B cell (primary cell): ENCODE data around the gene PGAM5.
"Not testable (repeated sequence)": the region's sequence is repeated elsewhere in the genome, so short reads cannot be mapped to it uniquely, and the experiment has no call there.

ENCODE experiments used
- EZH2 ChIP-seq: IDR thresholded peaks from 2 replicates; pipeline ENCODE4 v1.6.1; 2012; ENCODE audit warnings: borderline replicate concordance, low read depth, mild to moderate bottlenecking, moderate library complexity, low read length; ENCODE audit not compliant: insufficient read depth, poor library complexity, severe bottlenecking
- TF ChIP-seq, protein P1 (sequence below): fragments of 200-600 bp; IDR thresholded peaks from one replicate; pipeline ENCODE4 v1.8.0; 2022; ENCODE audit warnings: antibody characterized with exemption, mild to moderate bottlenecking

DNA sequence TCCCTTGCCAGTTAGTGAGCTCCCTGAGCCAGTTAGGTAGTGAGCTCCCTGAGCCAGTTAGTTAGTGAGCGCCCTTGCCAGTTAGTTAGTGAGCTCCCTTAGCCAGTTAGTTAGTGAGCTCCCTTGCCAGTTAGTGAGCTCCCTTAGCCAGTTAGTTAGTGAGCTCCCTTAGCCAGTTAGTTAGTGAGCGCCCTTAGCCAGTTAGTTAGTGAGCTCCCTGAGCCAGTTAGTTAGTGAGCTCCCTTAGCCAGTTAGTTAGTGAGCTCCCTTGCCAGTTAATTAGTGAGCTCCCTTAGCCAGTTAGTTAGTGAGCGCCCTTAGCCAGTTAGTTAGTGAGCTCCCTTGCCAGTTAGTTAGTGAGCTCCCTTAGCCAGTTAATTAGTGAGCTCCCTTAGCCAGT is 18.6 kb upstream of the PGAM5 start:
- TF ChIP-seq, protein P1, sequence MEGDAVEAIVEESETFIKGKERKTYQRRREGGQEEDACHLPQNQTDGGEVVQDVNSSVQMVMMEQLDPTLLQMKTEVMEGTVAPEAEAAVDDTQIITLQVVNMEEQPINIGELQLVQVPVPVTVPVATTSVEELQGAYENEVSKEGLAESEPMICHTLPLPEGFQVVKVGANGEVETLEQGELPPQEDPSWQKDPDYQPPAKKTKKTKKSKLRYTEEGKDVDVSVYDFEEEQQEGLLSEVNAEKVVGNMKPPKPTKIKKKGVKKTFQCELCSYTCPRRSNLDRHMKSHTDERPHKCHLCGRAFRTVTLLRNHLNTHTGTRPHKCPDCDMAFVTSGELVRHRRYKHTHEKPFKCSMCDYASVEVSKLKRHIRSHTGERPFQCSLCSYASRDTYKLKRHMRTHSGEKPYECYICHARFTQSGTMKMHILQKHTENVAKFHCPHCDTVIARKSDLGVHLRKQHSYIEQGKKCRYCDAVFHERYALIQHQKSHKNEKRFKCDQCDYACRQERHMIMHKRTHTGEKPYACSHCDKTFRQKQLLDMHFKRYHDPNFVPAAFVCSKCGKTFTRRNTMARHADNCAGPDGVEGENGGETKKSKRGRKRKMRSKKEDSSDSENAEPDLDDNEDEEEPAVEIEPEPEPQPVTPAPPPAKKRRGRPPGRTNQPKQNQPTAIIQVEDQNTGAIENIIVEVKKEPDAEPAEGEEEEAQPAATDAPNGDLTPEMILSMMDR: not testable (repeated sequence)
- not testable (repeated sequence) for TF ChIP-seq EZH2
